Measurements from ENCODE around the gene POLA2. TPM values are rescaled to one million over a fixed set of nuclear protein-coding genes. Genes with fewer than 3 reads are reported as not detected.
"Not testable (repeated sequence)": the region's sequence is repeated elsewhere in the genome, so short reads cannot be mapped to it uniquely, and the experiment has no call there.

The POLA2 gene
- total RNA-seq, 1 experiment from 2014 or later, result 47.8 TPM

DNA sequence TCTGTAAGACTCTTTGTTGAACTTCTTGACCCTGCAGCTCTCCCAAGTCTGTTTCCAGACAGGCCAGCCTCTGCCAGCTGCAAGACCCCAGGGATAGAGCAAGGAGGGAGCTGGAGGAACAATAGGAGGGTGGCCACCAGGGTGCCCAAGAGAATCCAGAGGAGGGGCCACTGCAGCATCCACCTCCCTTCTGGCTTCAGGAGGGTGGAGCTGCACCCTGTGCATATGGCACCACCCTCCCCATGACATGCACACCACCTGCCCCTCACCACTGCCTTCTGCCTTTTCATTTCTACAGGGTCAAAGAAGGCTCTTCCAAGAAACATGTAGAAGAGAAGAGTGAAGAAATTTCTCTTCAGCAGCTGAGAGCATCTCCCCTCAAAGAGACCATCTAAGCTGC is 20.1 kb upstream of the POLA2 start:
- no peak for DNase-seq (ENCODE audit: low read depth)

DNA sequence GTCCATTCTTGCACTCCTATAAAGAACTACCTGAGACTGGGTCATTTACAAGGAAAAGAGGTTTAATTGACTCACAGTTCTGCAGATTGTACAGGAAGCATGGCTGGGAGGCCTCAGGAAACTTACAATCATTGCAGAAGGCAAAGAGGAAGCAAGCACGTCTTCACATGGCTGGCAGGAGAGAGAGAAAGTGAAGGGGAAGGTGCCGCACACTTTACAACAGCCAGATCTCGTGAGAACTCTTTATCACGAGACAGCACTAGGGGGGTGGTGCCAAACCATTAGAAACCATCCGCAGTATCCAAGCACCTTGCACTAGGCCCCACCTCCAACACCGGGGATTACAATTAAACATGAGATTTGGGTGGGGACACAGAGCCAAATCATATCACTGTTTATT is 19.4 kb upstream of the POLA2 start:
- no peak for DNase-seq (ENCODE audit: low read depth)

DNA sequence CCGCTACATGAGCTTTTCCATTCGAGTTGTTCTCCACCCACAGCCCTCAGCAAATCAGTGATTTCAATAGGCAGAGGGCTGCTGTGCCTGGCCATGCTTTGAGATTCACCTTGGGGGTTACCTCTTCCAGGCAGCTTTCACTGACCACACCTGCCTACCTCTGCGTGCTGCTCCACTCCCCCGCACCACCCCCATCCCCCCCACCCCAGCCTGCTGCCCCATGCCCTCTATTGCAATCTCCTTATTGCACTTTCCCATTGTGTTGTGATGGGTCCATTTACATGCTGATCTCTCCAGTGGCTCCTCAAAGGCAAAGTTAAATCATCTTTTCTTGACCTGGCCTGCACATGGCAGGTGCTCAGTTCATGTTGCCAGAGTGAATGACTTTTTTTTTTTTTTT is 18.0 kb upstream of the POLA2 start:
- no peak for DNase-seq (ENCODE audit: low read depth)

DNA sequence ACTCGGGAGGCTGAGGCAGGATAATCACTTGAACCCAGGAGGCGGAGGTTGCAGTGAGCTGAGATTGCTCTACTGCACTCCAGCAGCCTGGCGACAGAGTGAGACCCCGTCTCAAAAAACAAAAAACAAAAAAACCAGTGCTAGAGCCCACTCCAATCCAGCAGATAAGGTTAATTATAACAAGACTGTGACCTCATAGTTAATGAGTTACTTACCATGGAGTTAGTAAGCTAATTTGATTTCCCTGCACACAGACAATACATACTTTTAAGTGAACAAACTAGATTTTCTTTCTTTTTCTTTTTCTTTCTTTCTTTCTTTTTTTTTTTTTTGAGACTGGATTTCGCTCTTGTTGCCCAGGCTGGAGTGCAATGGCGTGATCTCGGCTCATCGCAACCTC is 16.7 kb upstream of the POLA2 start:
- DNase-seq (ENCODE audit: low read depth), result not testable (repeated sequence)

DNA sequence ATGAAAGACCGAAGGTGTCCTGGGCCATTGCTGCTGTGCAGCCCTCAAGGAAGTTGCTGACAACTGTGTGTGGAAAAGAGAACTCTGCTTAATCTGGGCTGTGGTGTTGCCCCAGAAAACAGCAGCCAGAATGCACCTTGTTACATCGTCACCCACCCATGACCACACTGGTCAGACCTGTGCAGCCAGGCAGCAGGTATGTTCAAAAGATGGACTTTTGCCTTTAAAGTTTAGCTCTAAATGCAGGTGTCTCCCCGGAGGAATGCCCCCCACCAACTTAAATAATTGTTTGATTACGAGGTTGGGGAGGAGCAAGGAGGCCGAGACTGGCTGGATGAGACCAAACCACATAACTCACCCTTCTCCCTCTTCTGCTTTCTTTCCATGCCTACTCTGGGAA is 15.3 kb upstream of the POLA2 start:
- DNase-seq (ENCODE audit: low read depth), result no peak

DNA sequence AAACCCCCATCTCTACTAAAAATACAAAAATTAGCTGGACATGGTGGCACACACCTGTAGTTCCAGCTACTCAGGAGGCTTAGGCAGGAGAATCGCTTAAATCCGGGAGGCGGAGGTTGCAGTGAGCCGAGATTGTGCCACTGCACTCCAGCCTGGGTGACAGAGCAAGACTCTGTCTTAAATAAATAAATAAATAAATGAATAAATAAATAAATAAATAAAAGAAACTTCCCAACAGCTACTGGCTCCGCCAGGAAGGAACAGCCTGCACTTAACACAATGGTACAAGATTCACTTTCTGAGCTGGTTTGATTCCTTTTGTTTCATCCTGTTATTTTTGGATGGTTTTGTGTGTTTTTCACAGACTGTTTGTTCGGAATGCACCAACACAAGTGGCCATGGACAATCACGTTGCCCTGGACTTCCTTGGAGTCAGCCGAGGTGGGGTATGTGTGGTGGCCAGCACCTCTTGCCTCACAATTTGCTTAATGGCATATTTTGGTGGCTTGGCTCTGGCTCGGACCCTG is 13.5 kb upstream of the POLA2 start:
- not testable (repeated sequence) for DNase-seq (ENCODE audit: low read depth)

DNA sequence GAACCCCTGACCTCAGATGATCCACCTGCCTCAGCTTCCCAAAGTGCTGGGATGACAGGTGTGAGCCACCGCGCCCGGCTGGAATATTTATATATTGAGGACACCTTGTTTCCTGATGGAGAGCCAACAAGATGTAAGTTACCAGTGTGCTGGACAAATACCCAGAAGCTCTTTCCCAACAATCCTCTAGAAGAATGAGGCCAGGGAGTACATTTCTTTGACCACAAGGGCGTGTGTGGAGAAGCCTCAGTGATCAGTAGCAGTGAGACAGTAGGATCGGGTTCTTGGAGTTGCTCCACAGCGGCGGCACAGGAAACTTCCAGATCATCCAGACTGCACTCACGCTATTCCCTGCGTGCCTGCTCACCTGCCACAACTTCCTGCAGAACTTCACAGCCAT is 10.3 kb upstream of the POLA2 start:
- DNase-seq (ENCODE audit: low read depth), result peak; percentile 11

DNA sequence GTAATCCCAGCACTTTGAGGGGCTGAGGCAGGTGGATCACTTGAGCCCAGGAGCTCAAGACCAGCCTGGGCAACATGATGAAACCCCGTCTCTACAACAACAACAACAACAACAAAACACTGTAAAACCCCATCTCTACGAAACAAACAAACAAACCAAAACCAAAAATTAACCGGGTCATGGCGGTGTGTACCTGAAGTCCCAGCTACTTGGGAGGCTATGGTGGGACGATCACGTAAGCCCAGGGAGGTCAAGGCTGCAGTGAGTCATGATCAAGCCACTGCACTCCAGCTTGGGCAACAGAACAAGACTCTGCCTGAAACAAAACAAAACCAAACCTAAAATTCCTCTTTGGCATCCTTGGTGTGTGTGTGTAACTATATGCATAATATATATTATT is 7.0 kb upstream of the POLA2 start:
- peak; percentile 44 for DNase-seq (ENCODE audit: low read depth)

DNA sequence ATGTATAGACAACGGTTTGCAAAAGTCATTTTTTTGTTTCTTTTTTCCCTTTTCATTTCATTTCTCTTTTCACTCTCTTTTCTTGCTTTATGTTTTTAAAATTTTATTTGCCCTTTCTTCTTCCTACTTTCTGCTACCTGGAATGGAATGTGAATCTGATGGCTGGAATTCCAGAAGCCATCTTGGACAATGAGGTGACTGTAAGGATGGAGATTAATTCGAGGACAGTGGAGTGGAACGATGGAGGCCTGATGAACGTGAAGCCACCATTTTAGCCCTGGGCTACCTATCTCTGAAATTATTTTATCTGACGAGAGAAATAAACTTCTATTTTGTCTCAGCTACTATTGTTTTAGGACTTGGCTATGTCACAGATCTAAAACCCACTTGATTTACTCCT is 2.8 kb upstream of the POLA2 start:
- DNase-seq (ENCODE audit: low read depth), result no peak

DNA sequence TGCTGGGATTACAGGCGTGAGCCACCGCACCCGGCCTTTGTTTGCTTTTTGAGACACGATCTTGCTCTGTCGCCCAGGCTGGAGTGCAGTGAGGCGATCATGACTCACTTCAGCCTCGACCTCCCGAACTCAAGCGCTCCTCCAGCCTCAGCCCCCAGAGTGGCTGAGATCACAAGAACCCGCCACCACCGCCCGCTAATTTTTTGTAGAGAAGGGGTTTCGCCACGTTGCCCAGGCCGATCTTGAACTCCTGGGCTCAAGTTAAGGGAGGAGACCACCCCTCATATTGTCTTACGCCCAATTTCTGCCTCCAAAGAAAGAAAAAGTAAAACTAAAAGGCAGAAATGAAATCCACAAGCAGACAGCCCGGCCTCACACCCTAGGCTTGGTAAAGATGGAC is 1.5 kb upstream of the POLA2 start:
- DNase-seq (ENCODE audit: low read depth), result no peak

DNA sequence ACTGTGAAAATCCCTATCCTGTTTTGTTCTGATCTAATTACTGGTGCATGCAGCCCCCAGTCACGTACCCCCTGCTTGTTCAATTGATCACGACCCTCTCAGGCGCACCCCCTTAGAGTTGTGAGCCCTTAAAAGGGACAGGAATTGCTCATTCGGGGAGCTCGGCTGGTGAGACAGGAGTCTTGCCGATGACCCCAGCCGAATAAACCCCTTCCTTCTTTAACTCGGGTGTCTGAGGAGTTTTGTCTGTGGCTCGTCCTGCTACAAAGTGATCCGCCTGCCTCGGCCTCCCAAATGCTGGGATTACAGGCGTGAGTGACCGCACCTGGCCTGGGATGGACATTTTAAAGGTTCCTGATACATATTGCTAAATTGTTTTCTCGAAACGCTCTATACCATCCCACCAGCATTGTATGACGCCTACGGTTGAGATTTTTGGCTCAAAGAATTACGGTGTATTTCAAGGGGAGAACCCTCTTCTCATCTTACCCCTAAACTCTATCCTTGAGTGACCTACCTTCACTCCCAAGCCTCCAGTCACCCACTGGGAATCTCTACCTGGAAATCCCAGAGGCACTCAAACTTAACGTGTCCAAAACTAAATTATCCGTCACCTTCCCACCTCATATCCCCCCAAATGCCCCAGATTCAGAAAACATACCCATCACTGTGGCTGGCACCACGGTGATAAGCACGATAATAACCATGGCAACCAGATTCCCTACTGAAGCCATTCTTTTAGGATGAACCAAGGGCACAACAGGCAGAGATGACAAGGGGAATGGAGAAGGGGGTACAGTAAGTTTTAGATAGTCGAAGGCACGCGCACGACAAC is 789 bp upstream of the POLA2 start:
- no peak for DNase-seq (ENCODE audit: low read depth)

DNA sequence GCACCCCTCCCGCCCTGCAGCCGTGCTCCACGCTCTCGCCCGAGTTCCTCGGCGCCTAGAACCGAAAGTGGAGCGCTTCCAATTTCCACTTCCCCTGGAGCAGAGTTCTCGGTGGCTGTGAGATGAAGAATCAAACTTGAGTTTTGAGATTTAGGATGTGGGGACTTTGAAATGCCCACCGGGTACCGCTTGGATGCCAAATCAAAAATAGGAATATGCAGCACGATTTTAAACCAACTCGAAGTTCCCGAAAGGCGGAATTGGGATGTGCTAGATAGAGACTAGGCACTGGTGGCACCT is 569 bp downstream of the POLA2 start:
- peak; percentile 58 for DNase-seq (ENCODE audit: low read depth)

DNA sequence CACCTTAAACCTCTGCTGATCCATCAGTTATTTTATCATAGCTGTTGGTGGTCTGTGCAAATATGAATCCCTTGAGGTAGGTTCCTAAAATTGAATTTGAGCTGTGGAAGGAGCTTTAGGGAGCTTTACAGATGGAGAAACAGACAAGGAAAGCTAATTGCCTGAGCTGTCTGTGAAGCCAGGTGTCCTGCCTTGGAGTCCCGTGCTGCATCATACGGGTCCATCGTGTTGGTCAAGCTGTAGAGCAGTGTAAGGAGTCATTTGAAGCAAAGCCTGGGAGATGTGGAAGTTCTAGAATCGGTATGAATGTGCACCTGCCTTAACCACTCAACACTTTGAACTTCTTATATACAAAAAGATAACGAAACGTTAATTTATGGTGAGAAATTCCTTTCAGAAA is 1.0 kb downstream of the POLA2 start:
- DNase-seq (ENCODE audit: low read depth), result peak; percentile 12

DNA sequence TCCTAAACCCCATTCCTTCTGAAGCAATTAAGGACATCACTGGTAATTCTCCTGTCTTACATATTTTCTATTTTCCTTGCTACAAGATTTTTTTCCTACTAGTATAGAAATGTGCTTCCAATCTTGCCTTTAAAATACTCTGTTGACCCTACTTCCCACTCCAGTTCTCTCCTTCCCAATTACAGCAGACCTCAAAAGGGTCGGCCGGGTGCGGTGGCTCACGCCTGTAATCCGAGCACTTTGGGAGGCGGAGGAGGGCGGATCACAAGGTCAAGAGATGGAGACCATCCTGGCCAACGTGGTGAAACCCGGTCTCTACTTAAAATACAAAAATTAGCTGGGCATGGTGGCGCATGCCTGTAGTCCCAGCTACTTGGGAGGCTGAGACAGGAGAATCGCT is 3.0 kb downstream of the POLA2 start:
- DNase-seq (ENCODE audit: low read depth), result not testable (repeated sequence)

DNA sequence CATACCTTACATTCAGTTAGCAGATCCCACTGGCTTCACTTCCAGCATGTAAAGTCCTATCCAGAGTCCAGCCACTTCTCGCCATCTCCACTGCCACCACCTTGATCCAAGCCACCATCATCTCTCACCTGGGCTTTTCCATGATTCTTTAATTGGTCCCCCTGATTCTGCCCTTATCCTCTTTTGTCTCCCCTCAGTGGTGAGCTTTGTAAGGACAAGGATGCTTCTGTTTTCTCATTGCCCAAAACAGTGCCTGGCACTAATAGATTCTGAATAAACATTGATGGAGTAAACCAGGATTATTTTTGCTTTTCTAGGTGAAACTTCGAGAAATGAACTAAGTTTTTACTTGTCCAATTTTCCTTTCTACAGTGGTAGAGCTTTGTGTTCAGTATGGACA is 4.4 kb downstream of the POLA2 start:
- no peak for DNase-seq (ENCODE audit: low read depth)

DNA sequence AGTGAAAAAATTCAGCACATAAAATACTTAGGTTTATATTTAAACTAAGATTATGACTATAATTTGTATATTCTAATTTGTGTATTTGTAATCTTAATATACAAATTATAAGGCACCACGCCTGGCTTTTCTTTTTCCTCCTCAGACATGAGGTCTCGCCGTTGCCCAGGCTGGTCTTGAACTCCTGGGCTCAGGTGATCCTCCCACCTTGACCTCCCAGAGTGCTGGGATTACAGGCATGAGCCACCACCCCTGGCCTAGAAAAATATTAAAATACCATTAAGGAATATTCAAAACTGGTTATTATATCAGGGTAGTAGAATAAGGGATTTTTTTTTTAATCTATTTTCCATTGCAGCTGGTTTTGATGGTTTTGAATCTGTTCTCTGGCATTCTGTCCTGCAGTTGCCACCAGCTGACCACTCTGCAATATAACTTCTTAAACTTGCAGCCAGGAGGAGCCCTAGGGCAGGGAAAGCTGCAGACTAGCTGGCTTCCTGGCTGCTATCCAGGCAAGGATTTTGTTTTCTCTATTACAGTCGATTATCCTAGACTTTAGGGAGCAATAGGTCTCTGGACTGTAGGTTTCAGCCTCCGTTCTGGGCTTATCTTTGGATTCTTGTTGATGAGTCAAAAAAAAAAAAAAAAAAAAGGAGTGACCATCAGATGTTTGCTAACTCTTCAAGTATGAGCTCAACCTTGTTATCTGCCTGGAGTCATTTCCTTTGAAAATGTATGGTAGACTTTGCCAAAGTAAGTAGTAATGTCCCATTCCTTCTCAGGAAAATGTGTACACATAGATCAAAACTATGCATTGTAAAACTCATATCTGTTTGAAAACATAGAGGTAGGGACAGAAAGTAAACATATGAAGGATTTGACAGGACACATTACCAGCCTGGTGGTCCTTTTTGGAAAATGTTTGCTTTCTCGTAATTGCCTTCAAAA is 13.2 kb downstream of the POLA2 start:
- peak; percentile 95 for DNase-seq (ENCODE audit: low read depth)

DNA sequence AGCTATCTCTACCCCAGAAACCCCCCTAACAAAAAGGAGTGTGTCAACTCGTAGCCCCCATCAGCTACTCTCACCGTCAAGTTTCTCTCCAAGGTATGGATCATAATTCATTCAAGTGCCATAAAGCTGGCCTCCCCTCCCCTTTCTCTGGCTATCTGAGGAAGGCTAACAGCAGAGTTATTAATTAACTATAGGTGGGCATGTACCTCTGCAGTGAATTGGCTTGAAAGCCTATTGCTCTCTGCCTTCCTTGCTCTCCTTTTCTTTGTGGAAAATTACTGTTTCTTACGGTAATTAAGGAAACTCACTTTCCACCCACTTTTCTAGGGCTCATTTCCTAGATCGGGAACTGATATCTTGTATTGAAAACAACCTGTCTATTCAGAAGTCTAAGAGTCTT is 14.1 kb downstream of the POLA2 start:
- DNase-seq (ENCODE audit: low read depth), result no peak

DNA sequence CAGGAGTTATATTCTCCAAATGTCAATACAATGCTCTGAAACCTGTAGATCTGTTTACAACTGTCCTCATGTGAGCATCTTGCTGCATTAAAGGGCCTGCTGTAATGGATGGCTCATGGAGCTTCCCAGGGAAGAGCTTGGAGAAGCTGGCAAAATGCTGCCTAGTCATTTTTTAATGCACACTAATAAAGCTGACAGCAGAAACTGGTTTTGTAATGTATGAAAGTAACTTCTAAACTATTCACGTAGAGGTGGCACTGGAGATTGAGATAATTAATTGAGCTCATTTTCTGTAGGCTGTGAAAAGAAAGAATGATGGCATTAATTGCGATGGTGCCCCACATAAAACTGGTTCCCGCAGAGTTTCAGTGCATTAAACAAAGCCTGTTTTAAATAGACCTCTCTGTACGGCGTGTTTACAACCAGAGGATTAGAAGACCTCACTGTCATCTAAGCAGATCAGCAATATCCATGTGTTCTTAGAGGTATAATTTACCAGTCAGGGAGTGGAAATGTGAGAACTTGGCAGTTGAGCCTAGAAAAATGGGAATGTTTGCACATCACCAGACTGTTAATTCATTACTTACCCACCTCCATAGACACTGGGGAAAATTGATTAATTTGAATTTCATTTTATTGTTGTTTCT is 16.0 kb downstream of the POLA2 start:
- DNase-seq (ENCODE audit: low read depth), result no peak

DNA sequence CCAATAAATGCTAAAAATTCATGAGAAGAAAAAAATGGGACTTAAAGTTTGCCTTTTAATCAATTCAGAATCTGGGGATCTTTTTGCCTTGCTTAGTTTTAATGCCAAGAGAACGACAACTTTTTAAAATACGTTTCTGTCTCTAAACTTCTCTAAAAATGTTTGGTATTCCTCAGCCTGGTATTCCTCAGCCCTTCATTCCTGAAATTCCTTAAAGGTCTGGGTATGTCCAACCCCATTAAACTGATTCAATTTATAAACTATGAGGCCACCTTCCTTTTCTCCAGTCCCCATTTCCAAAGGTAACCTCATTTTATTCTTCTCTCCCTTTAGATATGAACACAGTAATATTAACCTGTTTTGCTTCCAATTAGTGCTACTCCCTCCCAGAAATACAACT is 16.6 kb downstream of the POLA2 start:
- DNase-seq (ENCODE audit: low read depth), result peak; percentile 32

DNA sequence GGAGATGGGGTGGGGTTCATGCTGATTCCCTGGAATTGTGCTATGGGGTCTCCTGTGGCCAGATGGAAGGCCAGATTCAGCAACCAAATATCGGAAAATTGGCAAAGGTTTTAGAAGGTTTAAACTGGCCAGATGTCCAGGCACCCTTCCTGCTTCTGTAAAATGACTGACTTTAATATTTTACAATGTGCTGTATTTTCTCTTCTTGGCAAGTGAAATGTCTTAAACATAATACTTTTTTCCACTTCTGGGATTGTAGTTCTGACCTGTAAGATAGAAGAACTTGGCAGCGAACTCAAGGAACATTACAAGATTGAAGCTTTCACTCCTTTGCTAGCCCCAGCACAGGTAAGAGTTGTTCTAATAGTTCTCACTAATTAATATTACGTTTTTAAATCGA is 17.5 kb downstream of the POLA2 start:
- no peak for DNase-seq (ENCODE audit: low read depth)

DNA sequence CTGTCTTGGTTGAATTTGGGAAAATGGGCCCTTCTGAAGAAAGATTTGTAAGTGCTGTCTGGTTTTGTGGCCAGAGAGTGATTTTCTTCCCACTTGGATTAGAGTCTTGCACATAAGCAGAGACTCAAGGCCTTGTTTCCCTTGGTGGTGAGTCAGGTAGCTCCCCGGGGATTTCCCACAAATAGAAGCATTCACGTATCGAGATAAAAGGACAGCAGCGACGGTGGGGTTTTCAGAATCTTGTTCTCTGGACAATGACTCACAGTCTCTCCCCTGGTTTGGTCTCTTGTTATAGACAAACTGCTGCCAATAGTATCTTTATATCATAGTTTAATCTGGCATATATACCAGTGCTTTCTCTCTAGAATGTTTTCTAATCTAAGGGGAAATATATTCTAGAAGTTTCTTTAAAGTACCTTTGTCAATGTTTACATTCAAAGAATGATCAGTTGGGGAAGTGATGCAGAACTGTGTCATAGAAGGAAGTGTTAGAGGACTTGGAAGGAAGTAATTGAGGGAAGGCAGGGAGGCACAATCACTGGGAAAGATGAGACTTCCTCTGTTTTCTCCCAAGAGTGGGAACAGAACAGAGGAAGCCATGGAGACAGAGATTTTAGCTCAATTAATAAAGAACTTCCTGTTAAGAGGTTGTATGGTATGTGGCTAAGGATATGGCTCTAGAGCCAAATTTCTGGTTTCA is 18.1 kb downstream of the POLA2 start:
- peak; percentile 96 for DNase-seq (ENCODE audit: low read depth)

DNA sequence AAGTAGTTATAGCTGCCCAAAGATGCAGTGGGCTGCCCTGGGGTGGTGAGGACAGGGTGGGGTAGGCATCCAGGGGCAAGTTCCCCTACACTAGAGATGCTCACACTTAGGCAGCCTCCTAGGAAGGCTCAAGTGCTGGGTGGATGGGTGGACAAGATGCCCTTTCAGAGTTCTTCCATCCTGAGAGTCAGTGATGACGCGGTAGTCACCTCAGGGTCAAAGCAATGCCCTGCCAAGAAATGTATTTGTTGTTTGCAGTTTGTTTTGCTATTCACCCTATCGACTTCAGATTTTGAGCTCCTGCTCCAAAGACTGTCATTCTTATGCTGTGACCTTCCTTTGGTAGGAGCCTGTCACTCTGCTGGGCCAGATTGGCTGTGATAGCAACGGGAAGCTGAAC is 18.9 kb downstream of the POLA2 start:
- no peak for DNase-seq (ENCODE audit: low read depth)
